Cardiac fibroblast (primary cell): ENCODE results near the gene FNIP1.
"Not testable (repeated sequence)": the region's sequence is repeated elsewhere in the genome, so short reads cannot be mapped to it uniquely, and the experiment has no call there.

ENCODE experiments used
- DNase-seq, 2 donors: peaks; one replicate each; pipeline versions ENCODE4 v3.0.0 to v3.0.0-alpha.2; 2010; ENCODE audit warnings: low read depth in 2 of 2
- H3K4me3 ChIP-seq, 2 donors: replicated peaks in 1 of 2; 1 replicate in 1 of 2; 2 replicates in 1 of 2; pipeline ENCODE4 v1.5.1; 2011; ENCODE audit warnings: low read depth in 2 of 2, low read length in 2 of 2, mild to moderate bottlenecking in 2 of 2, moderate library complexity in 1 of 2
- TF ChIP-seq, protein P1 (sequence below): IDR thresholded peaks from one replicate; pipeline ENCODE4 v1.5.1; 2011; ENCODE audit warnings: low read depth, mild to moderate bottlenecking, low read length, inconsistent platforms

Gene FNIP1

DNA sequence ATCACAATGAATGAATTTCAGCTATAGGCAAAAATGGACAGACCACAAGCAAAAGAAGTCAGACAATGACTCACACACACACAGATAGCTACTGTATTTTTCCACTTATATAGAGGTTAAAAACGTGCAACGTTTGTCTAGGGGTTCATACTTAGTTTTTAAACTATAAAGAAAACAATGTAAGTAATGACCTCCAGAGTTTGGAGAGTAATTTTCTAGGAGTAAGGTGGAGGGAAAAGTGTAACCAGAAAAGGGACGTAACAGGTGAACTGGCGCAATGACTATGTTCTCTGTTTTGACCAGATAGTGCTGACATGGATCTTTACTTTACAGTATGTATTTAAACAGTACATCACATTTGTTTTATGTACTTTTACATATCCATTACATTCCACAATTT, 51.1 kb downstream of the FNIP1 start:
- H3K4me3 ChIP-seq = no peak overlapping the region
- peak in 1 of 2 donors; percentile 27 for DNase-seq
- TF ChIP-seq, protein P1, sequence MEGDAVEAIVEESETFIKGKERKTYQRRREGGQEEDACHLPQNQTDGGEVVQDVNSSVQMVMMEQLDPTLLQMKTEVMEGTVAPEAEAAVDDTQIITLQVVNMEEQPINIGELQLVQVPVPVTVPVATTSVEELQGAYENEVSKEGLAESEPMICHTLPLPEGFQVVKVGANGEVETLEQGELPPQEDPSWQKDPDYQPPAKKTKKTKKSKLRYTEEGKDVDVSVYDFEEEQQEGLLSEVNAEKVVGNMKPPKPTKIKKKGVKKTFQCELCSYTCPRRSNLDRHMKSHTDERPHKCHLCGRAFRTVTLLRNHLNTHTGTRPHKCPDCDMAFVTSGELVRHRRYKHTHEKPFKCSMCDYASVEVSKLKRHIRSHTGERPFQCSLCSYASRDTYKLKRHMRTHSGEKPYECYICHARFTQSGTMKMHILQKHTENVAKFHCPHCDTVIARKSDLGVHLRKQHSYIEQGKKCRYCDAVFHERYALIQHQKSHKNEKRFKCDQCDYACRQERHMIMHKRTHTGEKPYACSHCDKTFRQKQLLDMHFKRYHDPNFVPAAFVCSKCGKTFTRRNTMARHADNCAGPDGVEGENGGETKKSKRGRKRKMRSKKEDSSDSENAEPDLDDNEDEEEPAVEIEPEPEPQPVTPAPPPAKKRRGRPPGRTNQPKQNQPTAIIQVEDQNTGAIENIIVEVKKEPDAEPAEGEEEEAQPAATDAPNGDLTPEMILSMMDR = no peak

DNA sequence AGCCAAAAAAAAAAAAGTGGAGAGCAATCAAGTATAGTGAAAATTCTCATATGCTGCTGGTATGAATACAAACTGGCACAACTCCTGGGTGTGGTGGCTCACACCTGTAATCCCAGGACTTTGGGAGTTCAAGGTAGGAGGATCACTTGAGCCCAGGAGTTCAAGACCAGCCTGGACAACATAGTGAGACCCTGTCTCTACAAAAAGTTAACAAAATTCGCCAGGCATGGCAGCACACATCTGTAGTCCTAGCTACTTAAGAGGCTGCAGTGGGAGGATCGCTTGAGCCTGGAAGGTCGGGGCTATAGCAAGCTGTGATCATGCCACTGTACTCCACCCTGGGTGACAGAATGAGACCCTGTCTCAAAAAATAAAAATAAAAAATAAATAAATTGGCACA, 51.7 kb downstream of the FNIP1 start:
- H3K4me3 ChIP-seq = no peak overlapping the region
- no peak for DNase-seq
- TF ChIP-seq, protein P1 = no peak

DNA sequence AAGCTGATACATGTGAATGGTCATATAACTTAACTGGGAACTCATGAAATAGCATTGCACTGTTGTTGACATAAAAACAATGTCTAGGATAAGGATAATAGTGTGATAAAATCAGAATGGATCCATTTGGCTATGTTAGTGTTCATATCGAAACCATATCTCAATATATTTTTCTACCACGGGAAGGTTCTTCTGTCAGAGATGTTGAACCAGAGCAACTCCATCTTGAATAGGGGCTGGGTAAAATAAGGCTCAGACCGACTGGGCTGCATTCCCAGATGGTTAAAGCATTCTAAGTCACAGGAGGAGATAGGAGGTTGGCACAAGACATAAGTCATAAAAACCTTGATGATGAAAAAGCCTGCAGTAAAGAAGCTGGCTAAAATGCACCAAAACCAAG, 56.3 kb downstream of the FNIP1 start:
- no peak overlapping the region for H3K4me3 ChIP-seq
- DNase-seq = no peak
- TF ChIP-seq, protein P1 = no peak

DNA sequence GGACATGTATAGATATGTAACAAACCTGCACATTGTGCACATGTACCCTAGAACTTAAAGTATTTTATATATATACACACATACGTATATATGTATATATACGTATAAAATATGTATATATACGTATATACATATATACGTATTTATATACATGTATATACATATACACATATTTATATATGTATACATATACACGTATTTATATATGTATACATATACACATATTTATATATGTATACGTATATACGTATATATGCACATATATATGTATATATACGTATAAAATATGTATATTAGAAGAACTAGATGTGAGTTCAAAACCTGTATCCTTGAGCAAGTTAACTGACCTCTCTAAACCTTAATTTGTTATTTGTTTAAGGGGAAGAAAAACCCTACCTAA, 61.4 kb downstream of the FNIP1 start:
- TF ChIP-seq, protein P1 = no peak
- H3K4me3 ChIP-seq = no peak overlapping the region
- no peak for DNase-seq

DNA sequence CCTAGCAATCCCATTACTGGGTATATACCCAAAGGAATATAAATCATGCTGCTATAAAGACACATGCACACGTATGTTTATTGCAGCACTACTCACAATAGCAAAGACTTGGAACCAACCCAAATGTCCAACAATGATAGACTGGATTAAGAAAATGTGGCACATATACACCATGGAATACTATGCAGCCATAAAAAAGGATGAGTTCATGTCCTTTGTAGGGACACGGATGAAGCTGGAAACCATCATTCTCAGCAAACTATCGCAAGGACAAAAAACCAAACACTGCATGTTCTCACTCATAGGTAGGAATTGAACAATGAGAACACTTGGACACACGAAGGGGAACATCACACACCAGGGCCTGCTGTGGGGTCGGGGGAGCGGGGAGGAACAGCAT, 61.9 kb downstream of the FNIP1 start:
- DNase-seq = not testable (repeated sequence)

DNA sequence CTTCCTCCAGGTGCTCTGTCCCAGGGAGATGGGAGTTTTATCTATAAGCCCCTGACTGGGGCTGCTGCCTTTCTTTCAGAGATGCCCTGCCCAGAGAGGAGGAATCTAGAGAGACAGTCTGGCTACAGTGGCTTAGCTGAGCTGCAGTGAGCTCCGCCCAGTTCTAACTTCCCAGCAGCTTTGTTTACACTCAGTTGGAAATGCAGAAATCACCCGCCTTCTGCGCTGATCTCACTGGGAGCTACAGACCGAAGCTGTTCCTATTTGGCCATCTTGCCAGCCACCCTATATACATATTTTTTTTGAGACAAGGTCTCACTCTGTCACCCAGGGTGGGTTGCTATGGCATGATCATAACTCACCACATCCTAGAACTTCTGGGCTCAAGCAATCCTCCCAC, 67.5 kb downstream of the FNIP1 start:
- H3K4me3 ChIP-seq, DNase-seq: not testable (repeated sequence)

More for the DNA sequence above, 61.9 kb downstream of the FNIP1 start:
- H3K4me3 ChIP-seq = not testable (repeated sequence)

DNA sequence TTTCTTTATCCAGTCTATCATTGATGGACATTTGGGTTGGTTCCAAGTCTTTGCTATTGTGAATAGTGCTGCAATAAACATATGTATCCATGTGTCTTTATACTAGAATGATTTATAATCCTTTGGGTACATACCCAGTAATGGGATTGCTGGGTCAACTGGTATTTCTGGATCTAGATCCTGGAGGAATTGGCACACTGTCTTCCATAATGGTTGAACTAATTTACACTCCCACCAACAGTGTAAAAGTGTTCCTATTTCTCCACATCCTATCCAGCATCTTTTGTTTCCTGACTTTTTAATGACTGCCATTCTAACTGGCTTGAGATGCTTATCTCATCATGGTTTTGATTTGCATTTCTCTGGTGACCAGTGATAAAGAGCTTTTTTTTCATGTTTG, 72.7 kb downstream of the FNIP1 start:
- not testable (repeated sequence) for DNase-seq, H3K4me3 ChIP-seq

DNA sequence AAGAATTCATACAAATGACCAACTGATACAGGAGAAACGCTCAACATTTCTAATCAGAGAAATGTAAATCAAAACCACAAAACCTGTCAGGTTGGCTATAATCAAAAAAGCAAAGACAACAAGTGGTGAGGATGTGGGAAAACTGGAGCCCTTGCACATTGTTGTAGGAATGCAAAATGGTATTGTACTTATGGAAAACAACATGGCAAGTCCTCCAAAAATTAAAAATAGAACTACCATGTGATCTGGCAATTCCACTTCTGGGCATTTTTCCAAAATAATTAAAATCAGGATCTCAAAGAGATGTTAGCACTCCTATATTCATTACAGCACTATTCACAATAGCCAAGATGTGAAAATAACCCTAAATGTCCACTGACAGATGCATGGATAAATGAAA, 76.1 kb downstream of the FNIP1 start:
- TF ChIP-seq, protein P1 = no peak
- DNase-seq = peak in 1 of 2 donors; percentile 58
- H3K4me3 ChIP-seq = no peak overlapping the region

DNA sequence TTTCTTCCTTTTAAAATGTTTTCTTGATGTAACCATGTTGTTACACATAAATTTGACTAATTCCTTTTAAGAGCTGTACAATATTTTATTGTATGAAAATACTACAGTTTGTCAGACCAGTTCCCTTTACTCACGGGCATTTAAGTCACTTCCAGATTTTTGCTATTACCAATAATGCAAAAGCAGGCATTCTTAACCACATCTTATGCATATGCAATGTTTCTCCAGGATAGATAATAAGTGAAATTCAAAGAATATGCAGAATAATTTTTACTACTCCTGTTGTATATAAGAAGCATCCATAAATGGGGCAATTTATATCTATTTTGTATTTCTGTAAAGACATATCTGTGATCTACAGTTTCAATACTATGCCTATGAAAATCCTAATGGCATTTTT, 77.3 kb downstream of the FNIP1 start:
- TF ChIP-seq, protein P1 = no peak
- H3K4me3 ChIP-seq = no peak overlapping the region
- DNase-seq = no peak
